Activated naive CD8-positive, alpha-beta T cell (primary cell): ENCODE results near the gene B4GALT2.

Source experiments
- H3K27ac Mint-ChIP-seq: one replicate; pipeline ENCODE4 v1.8.0; 2021; ENCODE audit warnings: mixed read lengths
- H3K27me3 Mint-ChIP-seq: one replicate; pipeline ENCODE4 v1.8.0; 2021; ENCODE audit warnings: mixed read lengths
- H3K36me3 Mint-ChIP-seq: one replicate; pipeline ENCODE4 v1.8.0; 2021; ENCODE audit warnings: mixed read lengths
- H3K4me1 Mint-ChIP-seq: one replicate; pipeline ENCODE4 v1.8.0; 2021; ENCODE audit warnings: low read depth, mixed read lengths
- H3K4me3 Mint-ChIP-seq: one replicate; pipeline ENCODE4 v1.8.0; 2021; ENCODE audit warnings: mild to moderate bottlenecking, mixed read lengths
- H3K9me3 Mint-ChIP-seq: one replicate; pipeline ENCODE4 v1.8.0; 2021; ENCODE audit warnings: low read depth, mixed read lengths

Gene B4GALT2

GRCh38 chr1:43994794-43995790 is 16.1 kb downstream of the B4GALT2 start:
- Mint-ChIP-seq H3K4me1 (peaks cover 13% of the 10 kb centered on the region), H3K27me3 (no peaks in the 10 kb centered on the region), H3K4me3 (no peak overlapping the region), H3K9me3 (no peaks in the 10 kb centered on the region), H3K27ac (no peak overlapping the region), H3K36me3 (peaks cover 2% of the 10 kb centered on the region)

GRCh38 chr1:43995984-43996732 is 17.1 kb downstream of the B4GALT2 start:
- H3K4me1 Mint-ChIP-seq: peaks cover 12% of the 10 kb centered on the region
- H3K4me3 Mint-ChIP-seq: no peak overlapping the region

GRCh38 chr1:43996733-43997115 is 17.7 kb downstream of the B4GALT2 start:
- no peak overlapping the region for H3K4me3 Mint-ChIP-seq
- no peaks in the 10 kb centered on the region for H3K9me3 Mint-ChIP-seq
- no peaks in the 10 kb centered on the region for H3K27me3 Mint-ChIP-seq
- H3K4me1 Mint-ChIP-seq: peaks cover 9% of the 10 kb centered on the region
- peaks cover 5% of the 10 kb centered on the region for H3K36me3 Mint-ChIP-seq
- H3K27ac Mint-ChIP-seq: no peak overlapping the region

More at GRCh38 chr1:43995984-43996732, 17.1 kb downstream of the B4GALT2 start:
- Mint-ChIP-seq H3K36me3 (peaks cover 5% of the 10 kb centered on the region), H3K9me3 (no peaks in the 10 kb centered on the region), H3K27me3 (no peaks in the 10 kb centered on the region), H3K27ac (no peak overlapping the region)

- Mint-ChIP-seq H3K27me3 (no peaks in the 10 kb centered on the region), H3K4me1 (peaks cover 4% of the 10 kb centered on the region), H3K27ac (no peak overlapping the region), H3K36me3 (peaks cover 5% of the 10 kb centered on the region), H3K9me3 (no peaks in the 10 kb centered on the region), H3K4me3 (no peak overlapping the region)
These were observed 18.4 kb downstream of the B4GALT2 start for GRCh38 chr1:43997295-43997999.

GRCh38 chr1:43998000-43998378 is 19.0 kb downstream of the B4GALT2 start:
- Mint-ChIP-seq H3K4me1 (no peaks in the 10 kb centered on the region), H3K4me3 (no peak overlapping the region), H3K27ac (no peak overlapping the region), H3K36me3 (peaks cover 5% of the 10 kb centered on the region), H3K27me3 (no peaks in the 10 kb centered on the region), H3K9me3 (no peaks in the 10 kb centered on the region)

- Mint-ChIP-seq H3K9me3 (no peaks in the 10 kb centered on the region), H3K27ac (no peak overlapping the region), H3K4me1 (no peaks in the 10 kb centered on the region), H3K4me3 (no peak overlapping the region), H3K27me3 (no peaks in the 10 kb centered on the region), H3K36me3 (peaks cover 5% of the 10 kb centered on the region)
These were observed 20.4 kb downstream of the B4GALT2 start for GRCh38 chr1:43999455-43999854.

GRCh38 chr1:44000122-44000665 is 21.2 kb downstream of the B4GALT2 start:
- H3K27me3 Mint-ChIP-seq: no peaks in the 10 kb centered on the region
- peaks cover 5% of the 10 kb centered on the region for H3K36me3 Mint-ChIP-seq
- no peak overlapping the region for H3K4me3 Mint-ChIP-seq
- H3K9me3 Mint-ChIP-seq: no peaks in the 10 kb centered on the region
- H3K27ac Mint-ChIP-seq: no peak overlapping the region
- no peaks in the 10 kb centered on the region for H3K4me1 Mint-ChIP-seq

- H3K36me3 Mint-ChIP-seq: peaks cover 5% of the 10 kb centered on the region
- H3K4me1 Mint-ChIP-seq: no peaks in the 10 kb centered on the region
- no peaks in the 10 kb centered on the region for H3K9me3 Mint-ChIP-seq
- H3K27me3 Mint-ChIP-seq: no peaks in the 10 kb centered on the region
- H3K27ac Mint-ChIP-seq: no peak overlapping the region
- H3K4me3 Mint-ChIP-seq: no peak overlapping the region
These were observed 23.2 kb downstream of the B4GALT2 start for GRCh38 chr1:44002165-44002564.

- H3K9me3 Mint-ChIP-seq: no peaks in the 10 kb centered on the region
- H3K36me3 Mint-ChIP-seq: peaks cover 5% of the 10 kb centered on the region
- H3K4me1 Mint-ChIP-seq: no peaks in the 10 kb centered on the region
- H3K4me3 Mint-ChIP-seq: no peak overlapping the region
- no peaks in the 10 kb centered on the region for H3K27me3 Mint-ChIP-seq
- H3K27ac Mint-ChIP-seq: no peak overlapping the region
These were observed 23.7 kb downstream of the B4GALT2 start for GRCh38 chr1:44002606-44003157.

GRCh38 chr1:44008259-44008658 is 29.2 kb downstream of the B4GALT2 start:
- no peak overlapping the region for H3K27ac Mint-ChIP-seq
- no peaks in the 10 kb centered on the region for H3K9me3 Mint-ChIP-seq
- peaks cover 6% of the 10 kb centered on the region for H3K4me1 Mint-ChIP-seq
- no peaks in the 10 kb centered on the region for H3K27me3 Mint-ChIP-seq
- no peak overlapping the region for H3K4me3 Mint-ChIP-seq
- no peaks in the 10 kb centered on the region for H3K36me3 Mint-ChIP-seq

- no peak overlapping the region for H3K27ac Mint-ChIP-seq
These were observed 32.0 kb downstream of the B4GALT2 start for GRCh38 chr1:44010935-44011471.

GRCh38 chr1:44012404-44012803 is 33.4 kb downstream of the B4GALT2 start:
- Mint-ChIP-seq H3K27me3 (no peaks in the 10 kb centered on the region), H3K4me3 (no peak overlapping the region), H3K36me3 (no peaks in the 10 kb centered on the region), H3K9me3 (no peaks in the 10 kb centered on the region), H3K27ac (no peak overlapping the region), H3K4me1 (peaks cover 14% of the 10 kb centered on the region)

More at GRCh38 chr1:44010935-44011471, 32.0 kb downstream of the B4GALT2 start:
- Mint-ChIP-seq H3K4me3 (no peak overlapping the region), H3K4me1 (peaks cover 14% of the 10 kb centered on the region), H3K9me3 (no peaks in the 10 kb centered on the region), H3K27me3 (no peaks in the 10 kb centered on the region), H3K36me3 (no peaks in the 10 kb centered on the region)

GRCh38 chr1:44012941-44013609 is 34.1 kb downstream of the B4GALT2 start:
- H3K27me3 Mint-ChIP-seq: no peaks in the 10 kb centered on the region
- no peak overlapping the region for H3K4me3 Mint-ChIP-seq
- no peaks in the 10 kb centered on the region for H3K9me3 Mint-ChIP-seq
- H3K36me3 Mint-ChIP-seq: no peaks in the 10 kb centered on the region
- H3K27ac Mint-ChIP-seq: no peak overlapping the region
- H3K4me1 Mint-ChIP-seq: peaks cover 14% of the 10 kb centered on the region

- Mint-ChIP-seq H3K9me3 (no peaks in the 10 kb centered on the region), H3K36me3 (no peaks in the 10 kb centered on the region), H3K4me1 (peaks cover 14% of the 10 kb centered on the region), H3K27ac (no peak overlapping the region), H3K4me3 (no peak overlapping the region), H3K27me3 (no peaks in the 10 kb centered on the region)
These were observed 34.9 kb downstream of the B4GALT2 start for GRCh38 chr1:44013949-44014348.
